CD4-positive, alpha-beta T cell treated with Interleukin-2 at 100 ng/mL for 4 hours (primary cell): ENCODE data around the gene GLYAT.
"Not testable (repeated sequence)": the region's sequence is repeated elsewhere in the genome, so short reads cannot be mapped to it uniquely, and the experiment has no call there.

Experiments
- DNase-seq: peaks from one replicate; pipeline ENCODE4 v3.0.0-alpha.2; 2020; ENCODE audit warnings: low spot score

GLYAT gene

DNA sequence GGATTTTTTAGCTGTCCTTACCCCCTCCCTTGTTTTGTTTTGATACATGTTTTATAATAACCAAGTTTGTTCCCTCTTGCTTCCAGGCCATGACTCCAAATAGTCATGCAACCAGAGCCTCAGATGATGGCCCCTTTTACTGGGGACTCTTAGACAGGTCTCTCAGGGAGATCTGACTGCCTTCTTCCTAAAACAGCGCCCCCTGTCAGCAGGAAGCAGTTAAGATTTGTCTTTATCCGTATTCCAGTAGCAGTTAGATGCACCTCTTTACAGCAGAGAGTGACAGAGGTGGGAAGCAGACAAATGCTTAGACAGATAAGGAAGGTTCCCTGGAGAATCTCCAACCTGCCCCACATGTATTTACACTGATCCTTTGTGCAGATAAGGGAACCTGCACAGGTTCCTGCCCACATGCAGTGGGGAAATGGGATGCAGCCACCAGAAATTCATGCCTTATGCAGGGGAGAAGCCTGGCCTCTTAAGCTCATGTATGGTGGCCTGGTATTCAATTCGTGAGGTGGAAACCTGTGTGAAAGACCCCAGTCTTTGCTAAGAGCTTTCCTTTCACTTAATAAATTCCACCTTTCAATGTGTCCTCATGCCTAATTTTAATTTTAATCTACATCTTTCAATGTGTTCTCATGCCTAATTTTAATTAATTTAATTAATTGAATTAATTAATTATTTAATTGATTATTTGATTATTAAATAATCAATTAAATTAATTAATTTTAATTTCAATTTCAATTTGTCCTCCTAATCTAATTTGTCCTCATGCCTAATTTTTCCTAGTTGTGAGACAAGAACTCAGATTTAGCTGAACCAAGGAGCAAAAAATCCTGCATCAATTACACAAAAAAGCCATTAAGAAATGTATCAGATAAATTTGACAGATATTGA is 11.5 kb upstream of the GLYAT start:
- no peak for DNase-seq

DNA sequence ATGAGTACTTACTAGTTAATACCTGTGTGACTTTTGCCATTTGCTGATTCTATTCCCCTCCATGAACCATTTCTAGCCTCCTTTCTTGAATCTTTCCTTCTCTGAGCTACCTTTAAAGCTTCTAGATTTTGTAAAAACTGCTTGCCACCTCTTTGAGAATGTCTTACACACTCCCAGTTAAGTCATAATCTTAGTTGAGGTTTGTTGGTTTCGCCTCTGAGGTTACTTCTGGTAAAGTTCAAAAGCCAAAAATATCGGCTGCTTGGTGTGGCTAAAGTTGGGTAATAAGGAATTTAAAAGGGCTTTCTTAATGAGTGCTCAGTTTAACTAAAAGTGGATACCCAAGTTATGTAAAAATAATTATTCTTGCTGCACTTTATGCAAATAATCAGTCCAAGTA is 10.4 kb upstream of the GLYAT start:
- no peak for DNase-seq

DNA sequence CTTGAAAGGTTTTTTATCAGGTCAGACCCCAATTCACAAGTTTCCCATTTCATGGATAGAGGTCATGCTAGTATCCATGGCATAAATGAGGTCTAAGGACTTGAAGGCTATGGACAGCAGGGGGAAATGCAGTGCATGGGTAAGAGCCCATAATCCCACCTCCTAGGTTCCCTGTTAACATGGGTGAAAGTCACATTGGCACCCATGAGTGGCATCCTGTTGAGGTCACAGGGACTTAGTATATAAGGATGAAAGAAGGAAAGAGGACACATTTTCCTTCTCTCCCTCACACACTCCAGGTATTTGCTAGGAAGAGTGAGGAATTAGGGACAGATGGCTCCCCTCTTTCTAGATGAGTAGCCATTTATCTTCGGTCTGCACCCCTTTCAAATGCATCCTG is 9.4 kb upstream of the GLYAT start:
- DNase-seq: no peak

DNA sequence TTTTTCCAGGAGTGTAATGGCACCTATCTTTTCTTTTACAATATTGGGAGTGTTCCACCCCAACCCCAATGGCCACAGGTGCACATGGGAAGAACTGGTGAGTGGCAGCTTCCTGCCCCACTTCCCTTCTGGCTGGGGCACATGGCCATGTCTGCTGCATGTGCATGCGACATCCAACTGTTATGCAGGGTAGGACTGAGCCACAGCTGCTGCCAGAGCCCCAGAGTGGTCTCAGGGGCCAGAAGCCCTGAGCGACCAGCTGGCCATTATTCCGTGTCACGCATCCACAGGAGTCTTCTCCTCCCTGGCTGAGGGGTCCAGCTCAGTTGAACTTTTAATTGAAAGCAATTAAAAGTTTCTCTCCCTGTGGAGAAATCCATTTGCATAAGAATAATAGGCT is 8.7 kb upstream of the GLYAT start:
- no peak for DNase-seq

DNA sequence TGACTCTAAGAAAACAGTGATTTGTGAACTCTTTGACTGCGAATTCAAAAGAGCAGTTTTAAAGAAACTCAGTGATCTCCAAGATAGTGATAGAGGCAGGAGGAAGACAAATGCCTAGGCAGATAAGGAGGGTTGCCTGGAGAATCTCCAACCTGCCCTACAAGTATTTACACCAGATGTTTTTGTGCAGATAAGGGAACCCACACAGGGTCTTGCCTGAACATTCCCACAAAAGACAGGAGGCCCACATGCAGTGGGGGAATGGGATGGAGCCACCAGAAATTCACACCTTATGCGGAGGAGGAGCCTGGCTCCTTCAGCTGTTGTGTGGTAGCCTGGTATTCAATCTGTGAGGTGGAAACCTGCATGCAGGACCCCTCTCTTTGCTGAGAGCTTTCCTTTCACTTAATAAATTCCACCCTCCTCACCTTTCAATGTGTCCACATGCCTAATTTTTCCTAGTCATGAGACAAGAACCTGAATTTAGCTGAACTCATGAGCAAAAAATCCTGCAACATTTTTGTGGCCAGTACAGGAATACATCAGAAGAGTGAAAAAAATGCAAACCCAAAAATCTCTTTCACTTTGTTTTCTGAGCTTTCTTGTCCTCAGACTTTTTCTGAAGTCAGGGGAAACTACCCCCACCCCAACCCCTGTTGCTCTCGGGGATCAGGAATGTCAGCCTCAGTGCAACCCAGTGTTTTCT is 8.1 kb upstream of the GLYAT start:
- DNase-seq: no peak

DNA sequence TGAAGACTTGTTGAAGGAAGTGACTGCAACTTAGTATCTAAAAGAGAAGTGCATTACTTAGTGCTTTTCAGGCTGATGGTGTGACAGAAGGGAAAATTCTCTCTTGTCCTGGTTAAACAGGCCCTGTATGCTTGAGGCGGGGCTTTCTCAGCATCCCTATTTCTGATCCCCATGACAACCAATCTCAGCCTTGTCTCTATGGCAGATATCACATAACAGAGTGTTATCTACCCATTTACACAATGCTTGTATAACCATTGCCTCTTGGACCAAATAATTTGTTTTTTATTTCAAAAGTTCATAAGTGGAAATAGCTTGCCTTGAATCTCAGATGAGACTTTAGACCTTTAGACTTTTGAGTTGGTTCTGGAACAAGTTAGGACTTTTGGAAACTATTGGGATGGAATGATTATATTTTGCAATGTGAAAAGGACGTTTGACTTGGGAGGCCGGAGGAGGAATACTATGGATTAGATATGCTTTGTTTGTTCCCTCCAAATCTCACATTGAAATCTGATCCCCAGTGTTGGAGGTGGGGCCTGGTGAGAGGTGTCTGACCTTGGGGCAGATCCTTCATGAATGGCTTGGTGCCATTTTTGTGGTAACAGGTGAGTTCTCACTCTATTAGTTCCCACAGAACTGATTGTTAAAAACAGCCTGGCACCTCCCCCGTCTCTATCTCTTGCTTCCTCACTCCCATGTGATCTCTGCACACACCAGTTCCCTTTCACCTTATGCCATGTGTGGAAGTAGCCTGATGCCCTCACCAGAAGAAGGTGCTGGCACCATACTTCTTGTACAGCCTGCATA is 3.1 kb upstream of the GLYAT start:
- no peak for DNase-seq

DNA sequence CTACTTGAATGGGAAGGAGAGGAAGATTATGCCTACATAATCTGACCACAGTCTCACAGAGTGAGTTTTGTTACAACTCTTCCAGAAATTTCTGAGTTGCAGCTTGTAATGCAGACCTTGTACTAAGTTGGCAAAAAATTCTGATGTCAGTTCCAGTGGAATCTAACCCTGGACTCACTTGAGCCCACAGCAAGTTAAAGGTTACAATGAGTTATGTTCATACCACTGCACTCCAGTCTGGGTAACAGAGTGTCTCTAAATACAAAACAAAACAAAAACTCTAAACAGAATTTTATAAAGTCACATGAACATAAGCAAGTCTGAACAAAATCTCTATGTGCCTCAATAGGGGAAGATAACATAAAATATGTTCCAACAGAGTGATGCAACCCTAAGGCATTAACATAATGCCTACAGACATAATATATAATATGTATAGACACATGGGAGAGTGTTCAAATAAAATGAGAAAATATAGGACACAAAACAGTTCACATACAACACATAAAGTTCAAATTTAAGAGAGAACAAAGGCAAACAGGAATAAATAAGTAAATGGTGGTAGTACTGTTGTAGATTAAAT is 1.1 kb downstream of the GLYAT start:
- DNase-seq: no peak

DNA sequence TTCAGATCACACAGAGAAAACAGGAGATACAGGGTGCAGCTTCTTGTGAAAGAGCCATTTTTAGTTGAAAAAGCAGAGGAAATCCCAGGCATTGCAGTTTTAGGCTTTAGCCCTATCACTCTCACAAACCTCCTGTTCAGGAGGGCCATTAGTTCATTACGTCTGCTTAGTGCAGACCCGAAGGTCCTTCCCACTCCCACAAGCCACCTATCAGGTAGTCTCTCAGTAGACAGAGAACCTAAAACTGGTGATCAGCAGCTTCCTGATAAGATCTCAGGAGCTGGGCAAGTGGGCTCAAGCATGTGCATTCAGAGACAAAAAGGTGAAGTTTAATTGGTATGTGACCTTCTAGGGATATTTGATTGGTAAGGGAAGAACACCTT is 4.3 kb downstream of the GLYAT start:
- DNase-seq: no peak

DNA sequence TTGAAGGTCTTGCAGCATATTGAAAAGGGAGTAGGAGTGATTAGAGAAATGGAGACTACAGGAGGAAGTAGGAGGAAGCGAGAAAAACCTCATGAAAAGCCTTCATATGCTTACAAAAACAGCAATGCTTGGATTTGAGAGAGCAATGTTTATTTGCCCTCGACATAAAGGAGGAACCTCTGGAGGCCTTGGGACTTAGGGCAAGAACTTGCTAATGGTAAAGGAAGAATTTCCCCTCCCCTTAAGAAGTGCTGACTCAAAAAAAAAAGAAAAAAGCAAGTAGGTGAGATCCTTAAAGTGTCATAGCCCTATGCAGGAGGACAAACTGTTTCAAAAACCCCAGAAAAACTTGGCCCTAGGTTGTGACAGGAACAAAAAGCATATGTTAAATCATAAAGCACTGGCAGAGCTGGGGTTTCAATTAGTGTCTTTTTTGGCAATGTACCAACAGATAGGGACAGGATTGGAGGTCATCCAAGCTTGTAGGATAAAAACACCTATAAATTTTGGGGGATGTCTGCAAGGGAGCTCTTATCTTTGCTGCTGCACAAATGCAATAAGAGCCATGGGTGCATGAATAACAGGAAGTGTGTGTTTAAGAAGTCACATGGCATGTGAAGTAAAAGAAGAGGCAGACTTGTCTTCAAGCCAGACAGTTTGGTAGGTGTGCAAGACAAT is 4.9 kb downstream of the GLYAT start:
- no peak for DNase-seq

DNA sequence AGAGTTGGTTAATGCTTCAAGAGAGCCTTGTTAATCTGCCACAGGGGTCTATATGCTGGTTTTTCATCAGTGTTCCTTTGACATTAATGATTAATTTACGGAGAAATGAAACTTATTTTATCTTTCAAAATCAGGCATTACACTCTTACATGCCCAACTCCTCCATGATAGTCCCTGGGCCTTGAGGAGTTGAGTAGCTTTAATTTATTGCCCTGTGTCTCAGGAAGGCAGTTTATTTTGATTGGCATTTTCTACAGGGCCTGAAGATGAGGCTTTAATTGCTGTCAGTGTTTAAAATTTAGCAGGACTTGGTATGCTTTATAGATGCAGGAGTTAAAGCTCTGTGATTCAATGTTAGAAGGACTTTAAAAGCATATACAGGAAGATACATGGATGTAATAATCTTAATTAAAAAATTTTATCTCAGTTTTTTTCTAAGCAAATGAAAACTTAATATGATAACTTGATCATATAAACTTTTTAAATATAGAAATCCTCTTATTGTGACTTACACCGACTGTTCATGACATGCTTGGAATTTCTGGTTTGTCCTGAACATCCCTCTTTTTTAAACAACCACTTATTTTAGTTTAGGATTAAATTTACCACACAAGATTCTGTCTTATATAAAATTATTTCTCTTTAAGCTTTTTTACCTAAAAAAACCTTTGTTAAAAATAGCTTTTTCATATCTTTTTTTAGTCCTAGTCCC is 12.2 kb downstream of the GLYAT start:
- no peak for DNase-seq

DNA sequence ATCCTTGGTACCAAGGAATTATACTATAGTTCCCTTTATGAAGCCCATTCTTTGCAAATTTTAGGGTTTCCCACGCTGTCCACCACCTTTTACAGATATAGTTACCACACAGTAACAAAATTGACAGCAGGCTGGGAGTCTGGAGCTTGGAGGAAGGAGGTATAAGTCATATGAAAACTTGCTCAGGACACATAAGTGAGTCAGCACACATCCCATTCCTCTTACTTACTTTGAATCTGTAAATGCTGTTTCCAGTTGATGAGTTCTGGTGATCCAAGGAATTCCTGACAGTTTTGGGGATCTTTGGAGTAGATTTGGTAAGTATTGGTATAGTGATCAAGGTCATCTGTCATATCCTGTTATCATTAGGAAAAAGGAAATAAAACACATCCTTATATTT is 19.2 kb downstream of the GLYAT start:
- DNase-seq: no peak

DNA sequence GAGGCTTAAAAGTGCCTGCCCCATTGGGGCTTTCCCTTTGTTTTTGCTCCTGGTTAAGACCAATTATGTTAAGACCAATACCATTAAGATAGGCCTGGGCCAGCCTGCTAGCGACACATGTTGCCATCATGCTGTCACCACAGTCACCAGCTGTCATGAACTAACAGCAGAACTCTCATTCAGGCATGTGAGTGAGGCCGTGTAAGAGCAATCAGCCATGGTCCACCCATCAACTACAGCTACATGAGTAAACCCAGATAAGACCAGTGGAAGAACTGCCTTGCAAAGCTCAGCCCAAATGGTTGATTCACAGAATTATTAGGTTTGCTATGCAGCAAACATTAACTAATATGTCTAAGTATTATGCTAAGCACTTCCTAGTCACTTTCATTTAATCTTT is 19.9 kb downstream of the GLYAT start:
- DNase-seq: no peak

DNA sequence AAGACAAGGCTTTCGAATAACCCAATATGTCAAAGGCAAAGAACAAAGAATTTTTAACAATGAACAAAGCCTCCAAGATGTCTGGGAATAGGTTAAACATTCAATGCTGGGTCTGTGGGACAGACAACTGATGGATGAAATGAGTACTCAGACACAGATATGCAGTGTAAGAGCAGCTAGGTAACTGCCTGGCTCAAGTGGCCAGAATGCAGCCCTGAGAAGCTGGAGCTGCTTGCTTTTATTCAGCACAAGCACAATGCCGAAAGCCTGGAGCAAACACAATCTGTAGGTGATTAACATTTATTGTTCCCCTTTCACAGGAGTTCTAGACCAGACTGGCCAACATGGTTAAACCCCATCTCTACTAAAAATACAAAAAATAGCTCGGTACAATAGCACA is 24.0 kb downstream of the GLYAT start:
- no peak for DNase-seq

DNA sequence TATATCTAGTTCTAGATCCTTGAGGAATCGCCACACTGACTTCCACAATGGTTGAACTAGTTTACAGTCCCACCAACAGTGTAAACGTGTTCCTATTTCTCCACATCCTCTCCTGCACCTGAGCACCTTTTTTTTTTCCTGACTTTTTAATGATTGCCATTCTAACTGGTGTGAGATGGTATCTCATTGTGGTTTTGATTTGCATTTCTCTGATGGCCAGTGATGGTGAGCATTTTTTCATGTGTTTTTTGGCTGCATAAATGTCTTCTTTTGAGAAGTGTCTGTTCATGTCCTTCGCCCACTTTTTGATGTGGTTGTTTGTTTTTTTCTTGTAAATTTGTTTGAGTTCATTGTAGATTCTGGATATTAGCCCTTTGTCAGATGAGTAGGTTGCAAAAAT is 34.9 kb downstream of the GLYAT start:
- not testable (repeated sequence) for DNase-seq

DNA sequence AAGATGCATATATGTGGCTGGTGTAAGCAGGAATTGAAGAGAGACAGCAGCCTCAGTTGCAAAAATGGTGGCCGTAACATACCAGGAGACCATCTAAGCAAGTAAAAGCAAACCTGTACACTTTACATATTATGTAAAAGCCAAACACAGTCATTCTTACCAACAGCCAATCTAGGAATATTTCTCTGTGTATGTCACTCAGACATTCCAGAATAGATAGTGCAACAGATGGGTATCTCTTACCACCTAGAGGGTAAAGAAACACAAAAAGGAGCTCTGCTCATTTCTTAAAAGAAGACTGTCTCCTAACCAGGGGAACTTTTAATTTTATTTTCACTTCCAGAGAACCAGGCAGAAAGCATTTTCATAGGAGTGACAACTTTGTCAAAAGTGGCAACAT is 38.7 kb downstream of the GLYAT start:
- DNase-seq: no peak

DNA sequence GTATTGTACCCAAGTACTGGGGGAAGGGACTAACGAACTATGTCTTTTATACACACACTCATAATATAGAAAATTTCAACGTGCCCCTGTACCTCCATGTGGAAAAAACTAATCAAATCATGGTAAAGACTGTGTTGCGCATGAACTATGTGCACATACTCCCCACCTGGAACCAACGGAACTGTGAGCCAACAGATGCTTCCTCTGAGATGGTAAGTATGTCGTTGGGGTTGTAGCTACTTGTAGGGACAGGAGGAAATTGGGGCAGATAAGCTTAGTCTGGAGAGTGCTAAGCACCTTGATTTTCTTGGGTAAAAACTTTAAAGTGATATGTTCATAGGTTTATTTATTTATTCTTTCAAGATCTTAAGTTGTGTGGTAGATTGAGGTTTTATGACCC is 40.1 kb downstream of the GLYAT start:
- DNase-seq: no peak

DNA sequence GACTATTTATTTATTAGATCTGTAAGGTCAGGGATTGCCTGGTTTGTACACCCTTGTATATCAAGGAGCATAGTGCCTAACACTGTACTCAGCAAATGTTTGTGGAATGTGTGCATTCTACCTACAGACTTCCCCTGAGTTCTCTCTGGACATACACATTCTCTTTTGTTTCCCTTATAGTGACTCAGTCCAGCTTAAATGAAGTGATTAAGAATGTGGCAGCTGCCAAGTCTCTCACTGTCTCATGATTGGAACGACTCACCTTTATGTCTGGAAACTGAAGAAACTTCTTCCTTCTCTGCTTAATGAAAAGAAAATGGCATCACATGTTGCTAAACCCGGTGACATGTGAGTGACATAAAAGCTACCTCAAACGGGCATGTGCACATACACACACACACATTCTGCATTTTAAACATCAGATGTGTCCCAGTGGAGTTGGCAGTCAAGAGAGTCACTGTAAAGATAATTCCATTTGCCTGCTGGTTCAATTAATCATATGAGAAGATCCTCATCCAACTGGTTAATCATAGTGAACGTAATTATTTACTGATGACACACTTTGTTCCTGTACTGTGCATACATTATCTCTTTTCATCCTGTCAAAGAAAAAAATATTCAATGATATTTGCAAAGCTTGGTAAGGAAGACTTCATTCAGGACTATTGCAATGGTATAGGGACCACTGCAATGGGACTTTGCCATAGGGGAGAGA is 42.8 kb downstream of the GLYAT start:
- DNase-seq: no peak

DNA sequence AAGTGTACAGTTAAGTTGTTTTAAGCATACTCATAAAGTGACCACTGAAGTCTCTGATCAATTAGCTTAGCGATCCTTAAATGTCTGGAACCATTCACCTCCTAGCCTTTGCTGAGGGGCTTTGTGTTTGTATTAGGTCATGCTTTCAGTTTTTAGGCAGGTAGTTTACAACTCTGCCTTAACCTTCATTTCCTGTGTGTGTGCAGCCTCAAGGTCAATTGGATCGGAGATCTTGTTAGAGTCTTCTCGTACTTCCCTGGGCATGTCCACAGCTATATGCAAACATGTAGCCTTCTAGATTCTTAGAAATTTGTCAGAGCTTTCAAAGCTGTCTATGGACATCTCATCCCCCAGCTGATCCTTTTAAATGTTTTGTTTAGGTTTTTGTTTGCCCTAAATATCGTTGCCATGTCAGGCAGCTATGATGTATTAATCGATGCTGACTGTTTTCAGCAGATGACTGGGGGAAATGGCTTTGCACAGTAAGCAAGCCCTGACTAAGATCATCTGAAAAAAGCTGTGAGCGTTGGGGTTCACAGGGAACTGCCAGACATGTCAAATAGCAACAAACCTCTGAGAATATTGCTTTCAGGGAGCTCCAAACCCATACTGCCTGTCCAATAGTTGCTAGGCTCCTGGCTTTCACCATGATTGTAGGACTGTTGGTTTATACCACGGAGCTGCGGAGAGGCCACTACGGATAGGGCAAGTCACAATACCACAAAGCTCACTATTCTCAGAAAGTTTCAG is 45.6 kb downstream of the GLYAT start:
- no peak for DNase-seq

DNA sequence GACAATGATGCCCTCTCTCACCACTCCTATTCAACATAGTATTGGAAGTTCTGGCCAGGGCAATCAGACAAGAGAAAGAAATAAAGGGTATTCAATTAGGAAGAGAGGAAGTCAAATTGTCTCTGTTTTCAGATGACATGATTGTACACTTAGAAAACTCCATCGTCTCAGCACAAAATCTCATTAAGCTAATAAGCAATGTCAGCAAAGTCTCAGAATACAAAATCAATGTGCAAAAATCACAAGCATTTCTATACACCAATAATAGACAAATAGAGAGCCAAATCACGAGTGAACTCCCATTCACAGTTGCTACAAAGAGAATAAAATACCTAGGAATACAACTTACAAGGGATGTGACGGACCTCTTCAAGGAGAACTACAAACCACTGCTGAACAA is 49.1 kb downstream of the GLYAT start:
- DNase-seq: not testable (repeated sequence)

DNA sequence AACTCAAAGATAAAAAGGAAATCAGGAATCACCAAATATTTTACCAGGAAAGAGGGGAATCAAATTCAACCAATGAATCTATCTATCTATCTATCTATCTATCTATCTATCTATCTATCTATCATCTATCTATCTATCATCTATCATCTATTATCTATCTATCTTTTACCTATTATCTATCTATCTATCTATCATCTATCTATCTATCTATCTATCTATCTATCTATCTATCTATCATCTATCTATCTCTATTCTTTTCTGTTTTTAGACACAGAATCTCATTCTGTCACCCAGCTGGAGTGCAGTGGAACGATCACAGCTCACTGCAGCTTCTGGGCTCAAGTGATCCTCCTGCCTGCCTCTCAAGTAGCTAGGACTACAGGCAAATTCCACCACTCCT is 54.2 kb downstream of the GLYAT start:
- DNase-seq: not testable (repeated sequence)
